ENCODE measurements around the gene GSTM2. TPM values are rescaled to one million over a fixed set of nuclear protein-coding genes. Genes with fewer than 3 reads are reported as not detected.

Gene GSTM2
- total RNA-seq, 1 donor from 2014 or later = 20.4 TPM

- no peak for DNase-seq (ENCODE audit: low spot score)
- Mint-ChIP-seq H3K4me1 (ENCODE audit: unreplicated experiment) (no peaks in the 10 kb centered on the region), H3K9me3 (ENCODE audit: unreplicated experiment) (no peaks in the 10 kb centered on the region), H3K27ac (ENCODE audit: unreplicated experiment) (no peak overlapping the region), H3K27me3 (ENCODE audit: unreplicated experiment) (peaks cover 4% of the 10 kb centered on the region), H3K4me3 (ENCODE audit: unreplicated experiment) (no peak overlapping the region), H3K36me3 (ENCODE audit: low read depth, unreplicated experiment) (peaks cover 11% of the 10 kb centered on the region)
- TF ChIP-seq CTCF (IDR thresholded peaks at IDR 0.05; ENCODE audit: unreplicated experiment) = no peak
These were observed 33.6 kb upstream of the GSTM2 start for GRCh38 chr1:109634292-109634691.

- H3K36me3 Mint-ChIP-seq (ENCODE audit: low read depth, unreplicated experiment) = peaks cover 4% of the 10 kb centered on the region
- TF ChIP-seq CTCF (IDR thresholded peaks at IDR 0.05; ENCODE audit: unreplicated experiment) = no peak
- no peak overlapping the region for H3K4me3 Mint-ChIP-seq (ENCODE audit: unreplicated experiment)
- H3K4me1 Mint-ChIP-seq (ENCODE audit: unreplicated experiment) = no peaks in the 10 kb centered on the region
- peaks cover 3% of the 10 kb centered on the region for H3K27me3 Mint-ChIP-seq (ENCODE audit: unreplicated experiment)
- H3K27ac Mint-ChIP-seq (ENCODE audit: unreplicated experiment) = peak overlapping the region; percentile 3
- H3K9me3 Mint-ChIP-seq (ENCODE audit: unreplicated experiment) = no peaks in the 10 kb centered on the region
- no peak for DNase-seq (ENCODE audit: low spot score)
These were observed 32.8 kb upstream of the GSTM2 start for GRCh38 chr1:109634771-109635750.

- no peak overlapping the region for H3K27ac Mint-ChIP-seq (ENCODE audit: unreplicated experiment)
- no peaks in the 10 kb centered on the region for H3K9me3 Mint-ChIP-seq (ENCODE audit: unreplicated experiment)
- H3K4me3 Mint-ChIP-seq (ENCODE audit: unreplicated experiment) = no peak overlapping the region
- H3K27me3 Mint-ChIP-seq (ENCODE audit: unreplicated experiment) = peaks cover 2% of the 10 kb centered on the region
- TF ChIP-seq CTCF (IDR thresholded peaks at IDR 0.05; ENCODE audit: unreplicated experiment) = no peak
- H3K4me1 Mint-ChIP-seq (ENCODE audit: unreplicated experiment) = no peaks in the 10 kb centered on the region
- DNase-seq (ENCODE audit: low spot score) = no peak
- H3K36me3 Mint-ChIP-seq (ENCODE audit: low read depth, unreplicated experiment) = peaks cover 4% of the 10 kb centered on the region
These were observed 32.0 kb upstream of the GSTM2 start for GRCh38 chr1:109635862-109636200.

- Mint-ChIP-seq H3K27me3 (ENCODE audit: unreplicated experiment) (peaks cover 2% of the 10 kb centered on the region), H3K27ac (ENCODE audit: unreplicated experiment) (no peak overlapping the region), H3K4me1 (ENCODE audit: unreplicated experiment) (no peaks in the 10 kb centered on the region), H3K4me3 (ENCODE audit: unreplicated experiment) (no peak overlapping the region), H3K9me3 (ENCODE audit: unreplicated experiment) (no peaks in the 10 kb centered on the region), H3K36me3 (ENCODE audit: low read depth, unreplicated experiment) (peaks cover 4% of the 10 kb centered on the region)
- no peak for DNase-seq (ENCODE audit: low spot score)
- no peak for TF ChIP-seq CTCF (IDR thresholded peaks at IDR 0.05; ENCODE audit: unreplicated experiment)
These were observed 31.5 kb upstream of the GSTM2 start for GRCh38 chr1:109636201-109636952.
